ENCODE data around the gene FILIP1L.
"Not testable (repeated sequence)": the region's sequence is repeated elsewhere in the genome, so short reads cannot be mapped to it uniquely, and the experiment has no call there.

Gene FILIP1L

DNA sequence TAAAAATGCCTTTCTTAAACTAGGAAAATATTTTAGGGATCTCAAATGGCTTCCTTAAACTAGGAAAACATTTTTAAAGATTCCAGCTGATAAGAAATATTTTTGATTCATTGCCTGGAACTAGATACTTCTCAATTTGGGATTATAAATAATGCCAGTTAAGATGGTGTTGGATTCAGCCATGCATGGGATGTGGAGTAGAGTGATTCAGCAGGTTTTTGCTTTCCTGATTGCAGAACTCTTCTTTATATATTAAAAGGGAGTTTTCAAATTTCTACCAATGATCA, 15.6 kb downstream of the FILIP1L start:
- DNase-seq (ENCODE audit: low spot score), result no peak

DNA sequence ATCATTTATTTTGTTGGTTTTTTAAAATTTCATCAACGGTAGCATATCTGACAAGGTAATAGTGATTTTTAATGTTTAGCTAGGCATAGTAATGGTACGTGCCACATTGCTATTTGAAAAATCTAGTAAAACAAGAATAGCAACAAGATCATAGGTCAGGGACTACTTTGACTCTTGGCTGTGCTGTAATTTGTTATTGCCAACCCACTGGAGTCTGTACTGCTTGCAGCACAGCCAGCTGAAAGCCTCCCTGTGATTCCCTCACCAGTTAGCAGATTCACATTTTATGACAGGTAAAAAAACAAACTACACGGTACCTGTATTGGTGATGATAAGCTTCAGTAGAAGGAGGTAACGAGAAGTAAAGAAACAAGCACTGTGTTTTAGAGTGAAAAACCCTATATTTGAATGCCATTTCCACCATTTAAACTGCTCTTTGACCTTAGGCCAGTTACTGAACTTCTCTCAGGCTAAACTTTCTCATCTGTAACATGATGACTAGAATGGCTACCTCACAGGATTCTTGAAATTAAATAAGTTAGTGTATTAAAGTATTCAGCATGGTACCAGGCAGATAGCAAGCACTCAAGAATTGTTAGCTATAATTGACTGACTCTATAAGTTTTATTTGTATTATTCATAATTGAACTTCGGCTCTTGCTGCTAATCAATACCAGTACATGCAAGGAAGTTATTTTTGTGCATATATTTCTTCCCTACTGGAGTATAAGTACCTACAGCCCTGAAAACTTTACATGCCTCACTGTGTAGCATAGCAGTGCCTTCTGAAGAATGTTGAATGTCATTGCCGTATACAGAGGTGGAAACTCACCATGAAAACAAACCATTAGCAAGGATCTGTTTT, 16.1 kb downstream of the FILIP1L start:
- no peak for DNase-seq (ENCODE audit: low spot score)

- DNase-seq (ENCODE audit: low spot score), result no peak
Observed at GRCh38 chr3:100096866-100097265, 17.4 kb downstream of the FILIP1L start.

DNA sequence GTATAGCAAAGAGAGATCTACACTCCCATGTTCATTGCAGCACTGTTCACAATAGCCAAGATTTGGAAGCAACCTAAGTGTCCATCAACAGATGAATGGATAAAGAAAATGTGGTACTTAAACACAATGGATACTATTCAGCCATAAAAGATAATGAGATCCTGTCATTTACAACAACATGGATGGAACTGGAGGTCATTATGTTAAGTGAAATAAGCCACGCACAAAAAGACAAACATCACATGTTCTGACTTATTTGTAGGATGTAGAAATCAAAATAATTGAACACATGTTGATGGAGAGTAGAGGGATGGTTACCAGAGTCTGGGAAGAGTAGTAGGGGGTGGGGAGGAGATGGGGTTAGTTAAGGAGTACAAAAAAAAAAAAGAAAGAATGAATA, 18.0 kb downstream of the FILIP1L start:
- not testable (repeated sequence) for DNase-seq (ENCODE audit: low spot score)

GRCh38 chr3:100093831-100094230, 20.5 kb downstream of the FILIP1L start:
- no peak for DNase-seq (ENCODE audit: low spot score)

DNA sequence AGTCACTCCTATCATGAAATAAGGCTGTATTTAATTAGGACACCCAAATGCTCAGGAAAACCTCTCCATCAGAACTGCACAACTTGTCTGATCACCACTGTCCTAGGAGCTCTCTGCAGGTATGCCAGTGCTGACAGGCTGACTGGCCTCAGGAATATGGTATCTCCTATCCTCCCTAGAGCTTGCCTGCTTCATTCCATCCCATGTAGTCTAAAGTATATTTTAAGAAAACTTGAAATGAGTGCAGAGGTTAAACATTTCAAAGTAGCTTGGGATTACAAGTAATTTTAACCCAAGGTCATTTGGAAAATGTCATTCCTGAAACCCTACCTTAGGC, 23.7 kb downstream of the FILIP1L start:
- no peak for DNase-seq (ENCODE audit: low spot score)

DNA sequence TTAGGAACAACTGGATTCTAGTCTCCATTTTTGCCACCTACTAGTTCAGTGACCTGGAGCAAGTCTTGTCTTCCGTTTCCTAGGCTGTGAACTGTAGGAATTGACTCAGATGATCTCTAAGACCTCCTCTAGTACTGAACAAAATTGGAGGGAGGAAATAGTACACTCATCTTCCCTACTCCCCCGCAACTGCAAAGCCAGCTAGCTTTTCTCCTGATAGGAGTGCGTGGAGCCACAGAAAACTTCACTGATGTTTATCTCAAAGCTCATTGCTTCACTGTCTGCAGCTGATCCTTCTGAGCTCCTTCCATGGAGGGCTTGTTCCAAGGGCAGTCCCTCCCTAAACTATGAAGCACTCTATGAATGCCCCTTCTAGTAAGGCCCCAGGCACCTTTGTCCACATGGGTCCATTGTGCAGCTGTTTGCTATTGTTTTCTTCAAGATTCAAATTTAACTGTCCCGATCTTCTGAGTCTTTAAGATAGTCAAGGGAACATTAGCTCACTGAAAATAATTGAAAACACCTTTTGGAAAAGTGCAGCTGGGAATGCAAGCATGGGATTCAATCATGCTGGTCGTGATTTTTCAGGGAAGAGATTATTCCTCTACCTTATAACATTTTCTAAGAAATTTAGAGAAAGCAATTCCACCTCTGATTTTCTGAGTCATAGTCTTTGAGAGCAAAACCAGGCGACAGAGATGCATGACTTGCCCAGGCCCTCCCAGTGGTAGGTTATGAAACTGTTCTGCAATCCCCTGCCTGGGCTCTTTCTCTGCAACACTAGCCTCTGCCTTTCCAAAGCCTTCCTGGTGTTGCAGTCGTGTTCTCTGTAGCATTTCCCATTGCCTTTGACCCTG, 24.3 kb downstream of the FILIP1L start:
- no peak for DNase-seq (ENCODE audit: low spot score)

GRCh38 chr3:100088735-100089368, 25.4 kb downstream of the FILIP1L start:
- DNase-seq (ENCODE audit: low spot score), result no peak

DNA sequence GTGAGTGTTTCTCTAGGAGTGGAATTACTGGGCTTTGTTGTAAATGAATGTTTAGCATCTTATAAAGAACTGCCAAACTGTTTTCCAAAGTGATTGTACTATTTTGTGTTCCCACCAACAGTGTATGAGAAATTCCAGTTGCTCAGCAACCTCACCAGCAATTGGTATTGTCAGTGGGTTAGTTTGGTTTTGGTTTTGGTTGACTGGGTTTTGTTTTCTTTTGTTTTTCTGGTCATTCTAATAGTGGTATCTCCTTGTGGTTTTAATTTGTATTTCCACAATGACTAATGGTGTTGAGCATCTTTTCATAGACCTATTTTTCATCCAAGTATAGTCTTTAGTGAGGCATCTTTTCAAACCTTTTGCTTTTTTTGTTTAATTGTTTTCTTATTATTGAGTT, 27.1 kb downstream of the FILIP1L start:
- DNase-seq (ENCODE audit: low spot score), result no peak

DNA sequence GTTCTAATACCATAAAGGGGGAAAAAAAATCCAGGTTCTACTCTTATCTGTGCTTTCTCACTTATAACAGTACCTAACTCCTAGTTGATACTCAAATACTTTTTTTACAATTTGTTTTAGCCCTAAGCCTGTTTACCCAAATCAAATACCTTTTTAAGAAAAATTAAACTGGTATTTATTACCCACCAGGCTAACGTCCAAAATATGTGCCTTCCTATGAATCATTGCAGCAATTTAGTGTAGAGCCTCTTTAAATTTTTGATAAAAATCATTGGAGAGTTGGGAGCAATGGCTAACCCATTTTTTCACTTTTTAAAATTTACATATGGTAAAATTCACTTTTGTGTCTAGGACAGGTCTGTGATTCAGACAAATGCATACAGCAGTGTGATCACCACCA, 27.9 kb downstream of the FILIP1L start:
- DNase-seq (ENCODE audit: low spot score), result no peak

GRCh38 chr3:100084100-100084806, 30.0 kb downstream of the FILIP1L start:
- DNase-seq (ENCODE audit: low spot score), result no peak

GRCh38 chr3:100083209-100083608, 31.1 kb downstream of the FILIP1L start:
- DNase-seq (ENCODE audit: low spot score), result no peak

DNA sequence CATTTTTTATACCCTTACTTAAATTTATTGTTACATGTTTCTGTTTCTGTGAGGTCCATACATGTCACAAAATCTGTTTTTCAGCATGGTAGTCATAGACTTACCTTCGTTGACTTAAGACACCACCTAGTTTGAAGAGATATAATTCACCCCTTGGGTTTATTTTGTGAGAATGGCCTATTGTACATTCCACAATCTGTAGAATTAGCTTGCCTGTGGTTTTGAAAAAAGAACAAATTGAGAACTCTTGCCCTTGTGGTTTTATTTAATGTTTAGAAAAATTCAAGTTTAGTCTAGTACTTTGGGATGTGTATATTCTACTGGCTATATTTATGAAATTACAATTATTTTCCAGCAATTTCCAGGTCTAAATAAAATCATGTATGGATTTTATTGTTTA, 31.6 kb downstream of the FILIP1L start:
- no peak for DNase-seq (ENCODE audit: low spot score)

DNA sequence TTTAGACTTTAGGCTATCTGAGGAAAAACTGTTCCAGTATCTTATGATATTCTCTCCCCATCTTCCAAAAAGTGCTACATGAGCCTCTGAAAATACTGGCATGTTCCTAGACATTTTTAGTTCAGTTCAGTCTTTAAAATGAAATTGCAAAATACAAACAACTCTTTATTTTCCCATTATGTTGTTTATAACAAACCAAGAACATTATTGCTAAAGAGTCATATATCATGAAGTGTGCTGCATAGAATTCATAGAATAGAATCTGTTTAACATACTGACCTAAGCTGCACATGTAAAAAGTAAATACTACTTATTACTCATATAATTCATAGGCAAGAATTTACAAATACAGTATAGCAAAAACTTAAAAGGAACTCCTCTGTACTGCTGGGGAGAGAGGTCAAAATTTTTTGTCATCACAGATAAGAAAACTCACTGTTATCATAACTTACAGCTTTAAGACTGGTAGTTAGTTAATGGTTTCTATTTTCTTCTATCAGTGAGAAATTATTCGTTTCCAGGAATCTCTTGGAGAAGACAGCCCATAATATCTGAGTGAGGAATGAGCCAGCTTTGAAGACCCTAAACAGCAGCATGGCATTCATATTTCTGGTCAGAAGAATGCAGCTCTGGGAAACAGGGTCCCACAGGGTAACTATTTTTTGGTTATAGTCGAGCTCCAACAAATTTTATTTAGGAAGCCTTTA, 32.2 kb downstream of the FILIP1L start:
- no peak for DNase-seq (ENCODE audit: low spot score)

GRCh38 chr3:100081311-100081710, 33.0 kb downstream of the FILIP1L start:
- no peak for DNase-seq (ENCODE audit: low spot score)

GRCh38 chr3:100080573-100080972, 33.7 kb downstream of the FILIP1L start:
- no peak for DNase-seq (ENCODE audit: low spot score)

DNA sequence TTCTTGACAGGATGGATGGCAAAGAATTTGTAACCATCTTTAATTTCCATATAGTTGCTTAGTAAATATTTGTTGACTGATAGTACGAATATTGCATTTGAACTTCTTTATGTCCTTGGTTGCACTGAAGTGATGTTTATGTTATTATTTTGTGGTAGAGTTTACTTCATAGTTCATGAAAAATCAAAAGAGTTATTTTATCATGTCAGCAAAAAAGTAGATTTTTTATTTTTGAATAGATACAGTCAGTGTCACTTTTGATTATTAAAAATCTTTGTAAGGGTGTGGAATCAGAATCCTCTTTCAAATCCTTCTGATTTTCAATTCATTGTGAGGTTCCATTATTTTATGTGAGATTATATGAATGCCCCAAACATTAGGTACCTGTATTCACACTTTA, 35.0 kb downstream of the FILIP1L start:
- DNase-seq (ENCODE audit: low spot score), result no peak

- no peak for DNase-seq (ENCODE audit: low spot score)
Observed at GRCh38 chr3:100076731-100077529, 37.4 kb downstream of the FILIP1L start.

- DNase-seq (ENCODE audit: low spot score), result no peak
Observed at GRCh38 chr3:100075851-100076730, 38.2 kb downstream of the FILIP1L start.

- no peak for DNase-seq (ENCODE audit: low spot score)
Observed at GRCh38 chr3:100075196-100075595, 39.1 kb downstream of the FILIP1L start.

Data from hepatic stellate cell (primary cell).